Measurements from ENCODE around the gene PIGN.

Gene PIGN

GRCh38 chr18:62152844-62153243, 34.0 kb downstream of the PIGN start:
- no peak for TF ChIP-seq FOXP2 (optimal IDR thresholded peaks at IDR 0.05; ENCODE audit: borderline replicate concordance, extremely low read depth, extremely low read length, insufficient read depth)
- no peak for TF ChIP-seq TAF1 (IDR thresholded peaks at IDR 0.05; ENCODE audit: borderline replicate concordance, insufficient read depth, low read length)
- TF ChIP-seq POLR2AphosphoS5 (IDR thresholded peaks at IDR 0.05; ENCODE audit: low read depth, low read length): no peak
- no peak for TF ChIP-seq REST (IDR thresholded peaks at IDR 0.05; ENCODE audit: insufficient read depth in 1 of 2, low read depth in 2 of 2, low read length in 2 of 2)
- TF ChIP-seq SIN3A (IDR thresholded peaks at IDR 0.05; ENCODE audit: borderline replicate concordance, insufficient read depth, low read length): no peak

GRCh38 chr18:62151068-62151771, 35.6 kb downstream of the PIGN start:
- TF ChIP-seq SIN3A (IDR thresholded peaks at IDR 0.05; ENCODE audit: borderline replicate concordance, insufficient read depth, low read length) (no peak), TAF1 (IDR thresholded peaks at IDR 0.05; ENCODE audit: borderline replicate concordance, insufficient read depth, low read length) (no peak), FOXP2 (optimal IDR thresholded peaks at IDR 0.05; ENCODE audit: borderline replicate concordance, extremely low read depth, extremely low read length, insufficient read depth) (no peak), POLR2AphosphoS5 (IDR thresholded peaks at IDR 0.05; ENCODE audit: low read depth, low read length) (no peak), REST (IDR thresholded peaks at IDR 0.05; ENCODE audit: insufficient read depth in 1 of 2, low read depth in 2 of 2, low read length in 2 of 2) (no peak)

GRCh38 chr18:62144338-62144737, 42.5 kb downstream of the PIGN start:
- TF ChIP-seq FOXP2 (optimal IDR thresholded peaks at IDR 0.05; ENCODE audit: borderline replicate concordance, extremely low read depth, extremely low read length, insufficient read depth): no peak
- TF ChIP-seq POLR2AphosphoS5 (IDR thresholded peaks at IDR 0.05; ENCODE audit: low read depth, low read length): no peak
- TF ChIP-seq REST (IDR thresholded peaks at IDR 0.05; ENCODE audit: insufficient read depth in 1 of 2, low read depth in 2 of 2, low read length in 2 of 2): no peak
- TF ChIP-seq TAF1 (IDR thresholded peaks at IDR 0.05; ENCODE audit: borderline replicate concordance, insufficient read depth, low read length): no peak
- no peak for TF ChIP-seq SIN3A (IDR thresholded peaks at IDR 0.05; ENCODE audit: borderline replicate concordance, insufficient read depth, low read length)

- TF ChIP-seq FOXP2 (optimal IDR thresholded peaks at IDR 0.05; ENCODE audit: borderline replicate concordance, extremely low read depth, extremely low read length, insufficient read depth): no peak
- no peak for TF ChIP-seq REST (IDR thresholded peaks at IDR 0.05; ENCODE audit: insufficient read depth in 1 of 2, low read depth in 2 of 2, low read length in 2 of 2)
- TF ChIP-seq POLR2AphosphoS5 (IDR thresholded peaks at IDR 0.05; ENCODE audit: low read depth, low read length): no peak
These were observed 46.6 kb downstream of the PIGN start for GRCh38 chr18:62140259-62140658.

Measured in PFSK-1 (cell line).